CD14-positive monocyte (primary cell): ENCODE data around the gene CALD1. TPM values are rescaled to one million over a fixed set of nuclear protein-coding genes. Genes with fewer than 3 reads are reported as not detected.

ENCODE experiments used
- DNase-seq, 3 donors: peaks; one replicate each; pipeline ENCODE4 v3.0.0-alpha.2; 2011 to 2022
- H2AFZ ChIP-seq: 2 replicates; pipeline ENCODE4 v1.6.0; 2012; ENCODE audit warnings: mild to moderate bottlenecking, low read depth, low read length, inconsistent platforms; ENCODE audit not compliant: insufficient read depth, poor library complexity, severe bottlenecking
- H3K27ac ChIP-seq, 2 donors: 1 replicate in 1 of 2; 2 replicates in 1 of 2; pipeline ENCODE4 v1.5.1; 2012 to 2013; ENCODE audit warnings: low read length in 2 of 2, control low read depth in 1 of 2, inconsistent platforms in 1 of 2, low read depth in 1 of 2, mild to moderate bottlenecking in 1 of 2
- H3K27me3 ChIP-seq, 2 donors: one replicate each; pipeline versions ENCODE4 v1.6.0 to v1.6.1; 2011 to 2013; ENCODE audit warnings: low read length in 2 of 2; ENCODE audit not compliant: control insufficient read depth in 2 of 2, insufficient read depth in 2 of 2
- H3K36me3 ChIP-seq, 2 donors: replicated peaks in 1 of 2; 1 replicate in 1 of 2; 2 replicates in 1 of 2; pipeline versions ENCODE4 v1.5.1 to v1.6.1; 2012 to 2013; ENCODE audit warnings: low read length in 2 of 2, control low read depth in 1 of 2, inconsistent platforms in 1 of 2, mild to moderate bottlenecking in 1 of 2; ENCODE audit not compliant: insufficient read depth in 2 of 2, control insufficient read depth in 1 of 2
- H3K4me1 ChIP-seq, 2 donors: 1 replicate in 1 of 2; 2 replicates in 1 of 2; pipeline versions ENCODE4 v1.5.1 to v1.6.1; 2012 to 2013; ENCODE audit warnings: low read length in 2 of 2, control low read depth in 1 of 2, inconsistent platforms in 1 of 2, mild to moderate bottlenecking in 1 of 2, moderate library complexity in 1 of 2; ENCODE audit not compliant: insufficient read depth in 2 of 2, control insufficient read depth in 1 of 2
- H3K4me2 ChIP-seq: replicated peaks from 2 replicates; pipeline ENCODE3; 2012; ENCODE audit warnings: low read length, moderate library complexity, mild to moderate bottlenecking; ENCODE audit not compliant: poor library complexity, severe bottlenecking; ENCODE audit errors: extremely low read depth
- H3K4me3 ChIP-seq, 3 experiments: fragments of 200-600 bp in 1 of 3; sonication (generic) in 1 of 3; replicated peaks in 1 of 3; 1 replicate in 2 of 3; 2 replicates in 1 of 3; pipeline ENCODE4 v1.5.1; 2011 to 2013; ENCODE audit warnings: low read length in 3 of 3, mild to moderate bottlenecking in 3 of 3, control low read depth in 2 of 3, low read depth in 2 of 3, inconsistent platforms in 1 of 3, moderate library complexity in 1 of 3
- H3K79me2 ChIP-seq: 2 replicates; pipeline ENCODE4 v1.6.0; 2012; ENCODE audit warnings: mild to moderate bottlenecking, control low read depth, inconsistent platforms, low read length, moderate library complexity; ENCODE audit not compliant: insufficient read depth
- H3K9ac ChIP-seq: 2 replicates; pipeline ENCODE4 v1.6.0; 2017; ENCODE audit warnings: low read length, mild to moderate bottlenecking; ENCODE audit not compliant: insufficient read depth, poor library complexity, severe bottlenecking
- H3K9me3 ChIP-seq, 2 donors: replicated peaks in 1 of 2; 1 replicate in 1 of 2; 2 replicates in 1 of 2; pipeline versions ENCODE4 v1.5.1 to v1.6.1; 2012 to 2013; ENCODE audit warnings: low read length in 2 of 2, control low read depth in 1 of 2; ENCODE audit not compliant: control insufficient read depth in 1 of 2, insufficient read depth in 1 of 2
- H4K20me1 ChIP-seq: 2 replicates; pipeline ENCODE4 v1.6.0; 2012; ENCODE audit warnings: mild to moderate bottlenecking, low read length, control low read depth, moderate library complexity; ENCODE audit not compliant: insufficient read depth
- H3K27ac Mint-ChIP-seq, 7 donors: one replicate each; pipeline ENCODE4 v1.8.0; 2020; ENCODE audit warnings: mild to moderate bottlenecking in 7 of 7, mixed read lengths in 7 of 7, moderate library complexity in 6 of 7, inconsistent platforms in 2 of 7
- H3K27me3 Mint-ChIP-seq, 3 donors: one replicate each; pipeline ENCODE4 v1.8.0; 2021 to 2022; ENCODE audit warnings: low read depth in 3 of 3, mild to moderate bottlenecking in 3 of 3, mixed read lengths in 3 of 3, moderate library complexity in 3 of 3, inconsistent platforms in 1 of 3
- H3K36me3 Mint-ChIP-seq, 2 donors: one replicate each; pipeline ENCODE4 v1.8.0; 2020; ENCODE audit warnings: mixed read lengths in 2 of 2, inconsistent platforms in 1 of 2, mild to moderate bottlenecking in 1 of 2
- H3K4me1 Mint-ChIP-seq: one replicate; pipeline ENCODE4 v1.8.0; 2020; ENCODE audit warnings: mild to moderate bottlenecking, mixed read lengths
- H3K4me3 Mint-ChIP-seq, 2 donors: one replicate each; pipeline ENCODE4 v1.8.0; 2020; ENCODE audit warnings: mild to moderate bottlenecking in 2 of 2, mixed read lengths in 2 of 2, moderate library complexity in 1 of 2
- H3K9me3 Mint-ChIP-seq, 7 donors: one replicate each; pipeline ENCODE4 v1.8.0; 2020 to 2022; ENCODE audit warnings: mixed read lengths in 7 of 7, mild to moderate bottlenecking in 6 of 7, moderate library complexity in 6 of 7, inconsistent platforms in 2 of 7
- WGBS: methylation state at CpG from one replicate; pipeline ENCODE4 v1.1.5; 2013; ENCODE audit warnings: missing lambda C conversion rate; ENCODE audit not compliant: insufficient coverage; 5-methylcytosine and 5-hydroxymethylcytosine counted together
- intact Hi-C, 2 donors: fragments of 100-400 bp; cut with micrococcal nuclease; formaldehyde crosslinking; loops; one replicate each; pipeline versions ENCODE4 v1.15.0 to v1.15.1; 2023
- polyA plus RNA-seq, 3 donors: library from polyadenylated mRNA; depleted of rRNA in 1 of 3; unstranded in 2 of 3; stranded (reverse) in 1 of 3; fragments of 300-500 nt in 2 of 3; fragments of >200 nt in 1 of 3; fragmentation: Illumina TruSeq in 2 of 3; gene quantifications; 1 replicate in 2 of 3; 2 replicates in 1 of 3; pipeline ENCODE4 v1.2.3, GENCODE V29; 2012 to 2021
- TF ChIP-seq, protein P1 (sequence below): fragments of 200-600 bp; IDR thresholded peaks from one replicate; pipeline ENCODE4 v1.8.0; 2022; ENCODE audit warnings: antibody characterized with exemption, mild to moderate bottlenecking

The CALD1 gene
- polyA plus RNA-seq, 3 donors = 0.18 TPM; not detected in 2

DNA sequence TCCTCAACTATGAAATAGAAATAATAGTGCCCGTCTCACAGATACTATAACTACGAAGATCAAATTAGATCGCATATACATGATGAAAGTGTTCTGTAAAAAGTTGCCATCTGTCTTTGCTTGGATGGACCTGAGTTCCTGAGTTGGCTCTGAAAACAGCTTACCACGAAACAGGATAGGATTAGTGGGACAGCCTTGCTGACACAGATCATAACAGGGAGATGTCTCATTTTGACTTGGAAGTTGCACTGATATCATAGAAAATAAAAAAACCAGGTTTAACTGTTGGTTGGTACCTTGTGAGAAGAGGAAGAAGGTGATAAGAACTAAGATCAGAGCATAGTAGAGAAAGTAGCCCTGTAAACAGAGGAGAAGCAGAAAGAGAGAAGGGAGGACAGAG, 127.6 kb downstream of the CALD1 start:
- intact Hi-C loops = no loop called here
- Histone ChIP-seq H3K27ac (no peak overlapping the region), H2AFZ (no peak overlapping the region), H3K27me3 (no peaks in the 10 kb centered on the region), H3K4me1 (no peaks in the 10 kb centered on the region), H3K9ac (no peak overlapping the region), H3K79me2 (no peaks in the 10 kb centered on the region), H3K4me3 (no peak overlapping the region), H4K20me1 (no peaks in the 10 kb centered on the region), H3K4me2 (no peak overlapping the region), H3K36me3 (no peaks in the 10 kb centered on the region), H3K9me3 (no peaks in the 10 kb centered on the region)
- H3K9me3 Mint-ChIP-seq = no peaks in the 10 kb centered on the region
- no peak overlapping the region for H3K4me3 Mint-ChIP-seq
- H3K27me3 Mint-ChIP-seq = peaks cover 0 to 3% (median 2%) of the 10 kb centered on the region in 3 donors
- TF ChIP-seq, protein P1, sequence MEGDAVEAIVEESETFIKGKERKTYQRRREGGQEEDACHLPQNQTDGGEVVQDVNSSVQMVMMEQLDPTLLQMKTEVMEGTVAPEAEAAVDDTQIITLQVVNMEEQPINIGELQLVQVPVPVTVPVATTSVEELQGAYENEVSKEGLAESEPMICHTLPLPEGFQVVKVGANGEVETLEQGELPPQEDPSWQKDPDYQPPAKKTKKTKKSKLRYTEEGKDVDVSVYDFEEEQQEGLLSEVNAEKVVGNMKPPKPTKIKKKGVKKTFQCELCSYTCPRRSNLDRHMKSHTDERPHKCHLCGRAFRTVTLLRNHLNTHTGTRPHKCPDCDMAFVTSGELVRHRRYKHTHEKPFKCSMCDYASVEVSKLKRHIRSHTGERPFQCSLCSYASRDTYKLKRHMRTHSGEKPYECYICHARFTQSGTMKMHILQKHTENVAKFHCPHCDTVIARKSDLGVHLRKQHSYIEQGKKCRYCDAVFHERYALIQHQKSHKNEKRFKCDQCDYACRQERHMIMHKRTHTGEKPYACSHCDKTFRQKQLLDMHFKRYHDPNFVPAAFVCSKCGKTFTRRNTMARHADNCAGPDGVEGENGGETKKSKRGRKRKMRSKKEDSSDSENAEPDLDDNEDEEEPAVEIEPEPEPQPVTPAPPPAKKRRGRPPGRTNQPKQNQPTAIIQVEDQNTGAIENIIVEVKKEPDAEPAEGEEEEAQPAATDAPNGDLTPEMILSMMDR = no peak
- DNase-seq = no peak
- H3K27ac Mint-ChIP-seq = no peak overlapping the region
- H3K4me1 Mint-ChIP-seq = peaks cover 4% of the 10 kb centered on the region
- WGBS = 100% methylated on average over 1 of the region's 4 CpGs
- H3K36me3 Mint-ChIP-seq = no peaks in the 10 kb centered on the region

DNA sequence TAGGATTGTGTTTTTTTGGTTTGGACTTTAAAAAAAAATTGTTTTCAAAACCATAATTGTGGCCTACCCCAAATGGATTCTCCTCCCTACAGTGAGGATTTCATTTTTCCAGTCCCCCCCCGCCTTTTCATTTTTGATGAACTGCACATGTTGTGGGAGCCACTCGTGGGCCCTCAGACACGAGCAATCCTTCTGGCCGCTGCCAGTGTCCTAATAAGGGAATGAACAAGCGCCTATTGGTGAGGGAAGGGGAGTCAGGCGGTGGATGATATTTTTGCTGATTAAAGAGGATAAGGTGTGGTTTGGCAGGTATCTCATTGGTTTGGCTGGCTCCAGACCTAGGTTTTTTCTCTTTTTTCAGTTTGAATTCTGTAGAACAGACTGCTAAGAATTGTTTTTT, 128.2 kb downstream of the CALD1 start:
- Histone ChIP-seq H3K4me3 (no peak overlapping the region), H3K9ac (no peak overlapping the region), H3K27me3 (no peaks in the 10 kb centered on the region), H3K36me3 (no peaks in the 10 kb centered on the region), H3K79me2 (no peaks in the 10 kb centered on the region), H3K27ac (no peak overlapping the region), H4K20me1 (no peaks in the 10 kb centered on the region), H3K9me3 (no peaks in the 10 kb centered on the region), H3K4me1 (no peaks in the 10 kb centered on the region), H2AFZ (no peak overlapping the region), H3K4me2 (no peak overlapping the region)
- Mint-ChIP-seq H3K36me3 (no peaks in the 10 kb centered on the region), H3K27ac (no peak overlapping the region), H3K4me1 (peaks cover 4% of the 10 kb centered on the region), H3K4me3 (no peak overlapping the region), H3K27me3 (peaks cover 0 to 3% (median 1%) of the 10 kb centered on the region in 3 donors), H3K9me3 (no peaks in the 10 kb centered on the region)
- intact Hi-C loops = no loop called here
- no peak for DNase-seq
- 96% methylated on average over 5 of the region's 6 CpGs for WGBS
- TF ChIP-seq, protein P1 = no peak
